Omental fat pad (tissue), 4 donors: Measurements from ENCODE around the gene COL4A2. TPM values are rescaled to one million over a fixed set of nuclear protein-coding genes. Genes with fewer than 3 reads are reported as not detected.
A peak's percentile ranks its signal among the peaks of the same experiment; 100 is the strongest.

Experiments used
- ATAC-seq: fragments of 150-250 bp; one replicate; pipeline ENCODE4 v1.9.1; 2016; ENCODE audit warnings: mild to moderate bottlenecking, moderate library complexity; ENCODE audit not compliant: low FRiP score
- DNase-seq: peaks from one replicate; pipeline ENCODE4 v3.0.0-alpha.2; 2019; ENCODE audit warnings: low spot score
- CTCF ChIP-seq, 3 donors: fragments of 450-650 bp; IDR thresholded peaks; one replicate each; pipeline ENCODE4 v1.5.1; 2016 to 2017; ENCODE audit warnings: antibody characterized with exemption in 3 of 3, mild to moderate bottlenecking in 3 of 3, moderate library complexity in 2 of 3
- total RNA-seq, 4 donors: library from RNA; depleted of rRNA; stranded (reverse); fragments of >200 nt; gene quantifications; one replicate each; pipeline ENCODE4 v1.1.0, GENCODE V29; 2016

Gene COL4A2
- total RNA-seq, result 100 to 1,000 TPM; 380 to 788 (median 684) TPM

DNA sequence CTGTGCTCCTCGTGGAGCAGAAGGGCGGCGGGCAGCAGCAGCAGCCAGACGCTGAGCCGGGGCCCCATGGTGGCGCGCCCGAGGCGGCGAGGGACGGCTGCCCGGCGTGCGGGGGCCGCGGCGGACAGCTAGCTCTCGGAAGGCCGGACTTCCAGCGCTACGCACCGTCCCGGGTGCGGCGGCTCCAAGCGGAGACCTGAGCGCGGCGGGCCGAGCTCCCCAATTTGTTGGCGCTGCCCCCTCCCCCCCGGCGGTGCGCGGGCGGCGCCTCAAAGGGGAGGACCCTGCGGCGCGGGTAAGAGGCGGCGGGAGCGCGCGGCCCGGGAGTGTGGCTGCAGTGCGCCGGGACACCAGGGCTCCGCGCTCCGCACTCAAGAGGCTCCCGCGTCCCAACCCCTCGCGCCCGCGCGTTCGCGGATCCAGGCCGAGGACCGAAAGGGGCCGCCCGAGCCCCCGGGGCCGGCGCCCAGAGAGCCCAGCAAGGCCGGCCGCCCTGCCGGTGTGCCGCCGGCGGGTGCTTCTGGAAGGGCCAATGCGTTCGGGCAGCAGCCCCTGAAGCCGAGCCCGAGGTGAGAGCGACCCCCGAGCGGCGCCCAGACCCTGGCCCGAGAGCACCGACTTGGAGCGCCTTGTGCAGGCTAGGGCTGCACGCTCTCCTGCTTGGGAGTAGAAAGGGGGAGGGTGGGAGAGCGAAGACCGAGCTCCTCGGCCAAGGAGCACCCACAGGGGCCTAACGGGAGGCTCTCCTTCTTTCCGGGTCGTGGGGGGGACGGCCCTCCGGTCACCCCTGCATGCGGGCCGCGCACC, at the start of gene COL4A2, which contains the start of gene COL4A1:
Gene COL4A2, plus strand, starts transcription at position 325 of the 807 bp plus-strand sequence. CDS start 620 bp downstream, outside the sequence.
Gene COL4A1, minus strand, starts transcription at position 198 of the 807 bp plus-strand sequence. Its CDS starts 130 bp downstream, at position 68.
- DNase-seq (no peak), ATAC-seq (peak; percentile 44)
- TF ChIP-seq CTCF (IDR thresholded peaks at IDR 0.05), result no peak

- no peak for TF ChIP-seq CTCF (IDR thresholded peaks at IDR 0.05)
- no peak for ATAC-seq
- DNase-seq, result no peak
Measured at GRCh38 chr13:110257408-110257807, 49.7 kb upstream of the COL4A2 start.

GRCh38 chr13:110258876-110259631, 48.0 kb upstream of the COL4A2 start:
- peak; percentile 45 for ATAC-seq
- no peak for DNase-seq
- TF ChIP-seq CTCF (IDR thresholded peaks at IDR 0.05), result no peak

DNA sequence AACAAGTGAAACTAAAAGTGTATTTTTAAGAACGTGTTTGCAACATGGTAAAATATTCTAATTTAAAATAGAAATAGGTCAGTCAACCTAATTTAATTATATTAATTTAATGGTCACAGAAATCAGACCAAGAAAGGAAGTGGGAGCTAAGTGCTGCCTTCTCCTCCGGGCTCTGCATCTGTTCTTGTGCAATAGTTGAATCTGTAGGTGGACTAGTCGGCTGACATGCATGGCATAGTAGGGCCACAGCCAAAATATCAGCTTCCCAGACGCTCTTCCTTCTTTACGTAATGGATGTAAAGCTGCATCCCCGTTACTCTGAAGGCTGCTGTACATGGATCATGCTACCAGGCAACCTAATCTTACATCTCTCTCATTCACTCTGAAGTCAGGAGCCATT, 47.4 kb upstream of the COL4A2 start:
- no peak for TF ChIP-seq CTCF (IDR thresholded peaks at IDR 0.05)
- ATAC-seq (no peak), DNase-seq (no peak)

- DNase-seq (no peak), ATAC-seq (no peak)
- TF ChIP-seq CTCF (IDR thresholded peaks at IDR 0.05), result no peak
Measured at GRCh38 chr13:110261166-110262081, 45.7 kb upstream of the COL4A2 start.

- ATAC-seq, result no peak
- no peak for DNase-seq
- no peak for TF ChIP-seq CTCF (IDR thresholded peaks at IDR 0.05)
Measured at GRCh38 chr13:110262082-110262436, 45.0 kb upstream of the COL4A2 start.
